ENCODE data around the gene CRHR2.

CRHR2 gene

DNA sequence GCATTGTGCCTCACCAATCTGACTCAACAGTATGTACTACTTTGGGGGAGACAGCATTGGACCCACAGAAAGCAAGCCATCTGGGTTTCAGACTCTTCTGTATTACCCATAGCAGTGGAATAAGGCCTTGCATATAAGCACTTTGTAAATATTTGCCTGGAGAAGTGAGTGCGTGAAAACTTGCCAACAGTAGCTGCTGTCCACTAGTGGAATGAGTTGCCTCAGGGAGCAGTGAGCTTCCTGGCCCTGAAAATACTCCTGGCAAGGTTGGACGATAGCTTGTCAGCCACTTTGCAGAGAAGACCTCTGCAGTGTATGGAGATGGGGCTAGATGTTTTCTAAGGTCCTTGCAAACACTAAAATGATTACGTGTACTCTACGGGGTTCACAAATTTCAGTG, 65.9 kb downstream of the CRHR2 start:
- Histone ChIP-seq H3K9me3 (no peaks in the 10 kb centered on the region), H3K27me3 (no peaks in the 10 kb centered on the region), H3K4me3 (ENCODE audit: low read depth in 1 of 2, low read length in 1 of 2) (no peak overlapping the region), H3K4me1 (ENCODE audit: control insufficient read depth in 1 of 2, insufficient read depth in 1 of 2, low read depth in 1 of 2, low read length in 1 of 2) (no peaks in the 10 kb centered on the region), H3K36me3 (peaks cover 85% of the 10 kb centered on the region), H3K27ac (no peak overlapping the region)
- TF ChIP-seq, protein P1, sequence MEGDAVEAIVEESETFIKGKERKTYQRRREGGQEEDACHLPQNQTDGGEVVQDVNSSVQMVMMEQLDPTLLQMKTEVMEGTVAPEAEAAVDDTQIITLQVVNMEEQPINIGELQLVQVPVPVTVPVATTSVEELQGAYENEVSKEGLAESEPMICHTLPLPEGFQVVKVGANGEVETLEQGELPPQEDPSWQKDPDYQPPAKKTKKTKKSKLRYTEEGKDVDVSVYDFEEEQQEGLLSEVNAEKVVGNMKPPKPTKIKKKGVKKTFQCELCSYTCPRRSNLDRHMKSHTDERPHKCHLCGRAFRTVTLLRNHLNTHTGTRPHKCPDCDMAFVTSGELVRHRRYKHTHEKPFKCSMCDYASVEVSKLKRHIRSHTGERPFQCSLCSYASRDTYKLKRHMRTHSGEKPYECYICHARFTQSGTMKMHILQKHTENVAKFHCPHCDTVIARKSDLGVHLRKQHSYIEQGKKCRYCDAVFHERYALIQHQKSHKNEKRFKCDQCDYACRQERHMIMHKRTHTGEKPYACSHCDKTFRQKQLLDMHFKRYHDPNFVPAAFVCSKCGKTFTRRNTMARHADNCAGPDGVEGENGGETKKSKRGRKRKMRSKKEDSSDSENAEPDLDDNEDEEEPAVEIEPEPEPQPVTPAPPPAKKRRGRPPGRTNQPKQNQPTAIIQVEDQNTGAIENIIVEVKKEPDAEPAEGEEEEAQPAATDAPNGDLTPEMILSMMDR (IDR thresholded peaks at IDR 0.05) = no peak

DNA sequence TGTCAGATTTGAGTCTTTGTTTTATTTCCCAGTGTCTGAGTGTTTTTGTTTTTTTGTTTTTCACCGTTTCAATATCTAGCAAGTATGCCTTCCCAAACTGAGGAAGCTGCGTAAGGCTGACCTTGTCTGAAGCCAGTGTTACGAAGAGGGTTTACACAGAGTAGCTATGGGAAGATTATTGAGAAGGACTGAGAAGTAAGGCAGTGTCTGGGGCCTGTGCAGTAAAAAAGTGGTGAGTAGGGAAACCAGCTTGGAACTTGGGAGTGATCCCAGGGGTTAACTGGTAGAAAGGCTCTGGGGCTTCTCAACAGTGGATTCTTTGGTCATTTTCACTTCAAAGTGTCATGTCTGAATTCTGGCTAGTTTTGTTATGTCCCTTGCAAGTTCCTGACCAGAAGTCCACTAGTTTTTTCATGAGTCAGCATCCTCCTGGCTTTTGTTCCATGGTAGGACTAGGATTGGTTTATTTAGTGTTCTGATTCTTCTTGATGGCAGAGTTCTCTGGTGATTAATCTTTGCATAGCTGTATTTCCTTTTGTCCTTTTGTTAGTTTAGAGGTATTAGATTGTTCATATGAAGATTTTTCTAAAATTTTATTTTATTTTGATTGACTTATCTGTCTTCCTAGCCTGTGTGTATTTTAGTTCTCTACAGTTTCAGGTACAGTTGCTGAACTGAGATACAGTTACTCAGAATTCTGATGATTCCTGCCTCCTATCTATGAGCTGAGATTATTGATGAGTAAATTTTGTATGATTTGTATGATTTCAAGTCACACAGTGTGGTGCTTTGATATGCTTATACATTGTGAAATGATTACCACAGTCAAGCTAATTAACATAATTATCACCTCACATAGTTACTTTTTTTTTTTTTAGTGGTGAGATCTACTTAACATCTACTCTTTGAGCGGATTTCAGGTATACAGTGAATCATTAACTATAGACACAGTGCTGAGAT, 68.6 kb downstream of the CRHR2 start:
- H3K9me3 ChIP-seq = no peaks in the 10 kb centered on the region
- H3K27me3 ChIP-seq = no peaks in the 10 kb centered on the region
- H3K36me3 ChIP-seq = peaks cover 86% of the 10 kb centered on the region
- H3K27ac ChIP-seq = no peak overlapping the region
- no peak overlapping the region for H3K4me3 ChIP-seq (ENCODE audit: low read depth in 1 of 2, low read length in 1 of 2)
- TF ChIP-seq, protein P1 (IDR thresholded peaks at IDR 0.05) = no peak
- H3K4me1 ChIP-seq (ENCODE audit: control insufficient read depth in 1 of 2, insufficient read depth in 1 of 2, low read depth in 1 of 2, low read length in 1 of 2) = no peaks in the 10 kb centered on the region

DNA sequence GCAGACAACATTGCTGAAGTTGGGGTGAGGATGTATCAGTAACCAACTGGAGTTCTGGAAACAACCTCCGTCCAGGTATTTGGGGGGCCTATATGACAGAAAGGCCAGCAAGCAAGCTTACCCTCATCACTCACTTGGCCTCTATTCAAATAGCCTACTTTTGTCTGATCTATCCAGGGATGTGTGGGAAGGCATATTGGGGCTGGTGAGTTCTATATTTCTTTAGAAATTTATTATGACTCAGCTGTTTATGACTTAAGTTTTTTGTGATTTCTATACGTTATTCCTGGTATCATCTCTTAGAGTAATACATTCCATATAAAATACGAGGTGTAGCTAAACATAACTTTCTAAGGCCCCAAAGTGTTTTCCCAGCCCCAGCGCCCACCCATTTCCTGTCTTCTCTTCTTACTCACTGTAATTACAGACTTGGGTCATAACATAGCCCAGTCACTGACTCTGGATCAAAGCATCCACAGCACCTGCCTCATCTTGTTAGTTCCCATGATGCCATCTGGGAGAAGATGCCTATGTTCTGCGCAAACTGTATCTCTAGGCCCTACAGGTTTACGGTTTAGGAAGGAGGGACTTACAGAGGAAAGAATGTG, 69.5 kb downstream of the CRHR2 start:
- Histone ChIP-seq H3K36me3 (peaks cover 81% of the 10 kb centered on the region), H3K4me3 (ENCODE audit: low read depth in 1 of 2, low read length in 1 of 2) (no peak overlapping the region), H3K9me3 (no peaks in the 10 kb centered on the region), H3K27ac (no peak overlapping the region), H3K27me3 (no peaks in the 10 kb centered on the region), H3K4me1 (ENCODE audit: control insufficient read depth in 1 of 2, insufficient read depth in 1 of 2, low read depth in 1 of 2, low read length in 1 of 2) (no peaks in the 10 kb centered on the region)
- TF ChIP-seq, protein P1 (IDR thresholded peaks at IDR 0.05) = no peak

DNA sequence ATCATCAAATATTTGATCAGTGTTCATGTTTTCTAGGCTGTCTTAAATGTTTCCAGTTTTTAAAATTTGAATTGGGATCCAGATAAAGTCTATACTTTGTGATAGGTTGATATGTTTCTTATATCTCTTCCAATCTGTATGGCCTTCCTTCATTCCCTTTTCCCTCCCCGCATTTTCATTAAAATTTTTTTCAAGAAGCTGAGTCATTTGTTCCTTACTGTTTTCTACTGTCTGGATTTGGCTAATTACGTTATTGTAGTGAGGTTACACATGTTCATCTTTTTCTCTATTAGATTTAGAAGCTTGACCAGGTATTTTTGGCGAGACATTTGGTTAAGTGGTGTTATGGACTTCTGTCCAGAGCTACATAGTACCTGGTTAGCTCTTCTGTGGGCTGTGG, 76.4 kb downstream of the CRHR2 start:
- H3K9me3 ChIP-seq = no peaks in the 10 kb centered on the region
- no peaks in the 10 kb centered on the region for H3K4me1 ChIP-seq (ENCODE audit: control insufficient read depth in 1 of 2, insufficient read depth in 1 of 2, low read depth in 1 of 2, low read length in 1 of 2)
- no peaks in the 10 kb centered on the region for H3K27me3 ChIP-seq
- TF ChIP-seq, protein P1 (IDR thresholded peaks at IDR 0.05) = no peak
- H3K4me3 ChIP-seq (ENCODE audit: low read depth in 1 of 2, low read length in 1 of 2) = no peak overlapping the region
- H3K36me3 ChIP-seq = peaks cover 84% of the 10 kb centered on the region
- no peak overlapping the region for H3K27ac ChIP-seq

DNA sequence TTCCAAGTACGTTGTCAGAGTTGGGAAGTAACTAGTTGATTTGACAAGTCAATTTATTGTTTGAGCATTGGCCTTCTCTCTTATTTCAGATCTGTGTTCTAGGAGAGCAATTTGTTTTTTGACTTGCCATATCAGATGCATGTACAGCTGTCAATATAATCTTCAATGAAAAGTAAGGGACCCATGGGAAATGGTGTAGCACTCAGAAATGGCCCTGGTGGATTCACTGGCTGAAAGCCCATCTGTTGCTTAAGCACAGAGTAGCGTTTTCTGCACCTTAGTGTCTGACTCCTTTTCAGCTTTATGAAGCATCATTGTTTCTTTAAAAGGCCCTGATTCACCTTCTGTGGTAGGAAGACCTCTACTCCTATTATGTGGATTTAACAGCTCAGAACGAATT, 77.4 kb downstream of the CRHR2 start:
- Histone ChIP-seq H3K27ac (no peak overlapping the region), H3K4me1 (ENCODE audit: control insufficient read depth in 1 of 2, insufficient read depth in 1 of 2, low read depth in 1 of 2, low read length in 1 of 2) (no peaks in the 10 kb centered on the region), H3K27me3 (no peaks in the 10 kb centered on the region), H3K36me3 (peaks cover 85% of the 10 kb centered on the region), H3K9me3 (no peaks in the 10 kb centered on the region), H3K4me3 (ENCODE audit: low read depth in 1 of 2, low read length in 1 of 2) (no peak overlapping the region)
- TF ChIP-seq, protein P1 (IDR thresholded peaks at IDR 0.05) = no peak

Measured in neutrophil (primary cell).